HG03460 (cell line): Measurements from ENCODE around the gene IFNG.
A peak's percentile ranks its signal among the peaks of the same experiment; 100 is the strongest.

Experiments used
- ATAC-seq: cut with Tn5 transposase; IDR thresholded peaks from one replicate; pipeline ENCODE4 v1.9.1; 2021; ENCODE audit not compliant: unreplicated experiment

The IFNG gene

DNA sequence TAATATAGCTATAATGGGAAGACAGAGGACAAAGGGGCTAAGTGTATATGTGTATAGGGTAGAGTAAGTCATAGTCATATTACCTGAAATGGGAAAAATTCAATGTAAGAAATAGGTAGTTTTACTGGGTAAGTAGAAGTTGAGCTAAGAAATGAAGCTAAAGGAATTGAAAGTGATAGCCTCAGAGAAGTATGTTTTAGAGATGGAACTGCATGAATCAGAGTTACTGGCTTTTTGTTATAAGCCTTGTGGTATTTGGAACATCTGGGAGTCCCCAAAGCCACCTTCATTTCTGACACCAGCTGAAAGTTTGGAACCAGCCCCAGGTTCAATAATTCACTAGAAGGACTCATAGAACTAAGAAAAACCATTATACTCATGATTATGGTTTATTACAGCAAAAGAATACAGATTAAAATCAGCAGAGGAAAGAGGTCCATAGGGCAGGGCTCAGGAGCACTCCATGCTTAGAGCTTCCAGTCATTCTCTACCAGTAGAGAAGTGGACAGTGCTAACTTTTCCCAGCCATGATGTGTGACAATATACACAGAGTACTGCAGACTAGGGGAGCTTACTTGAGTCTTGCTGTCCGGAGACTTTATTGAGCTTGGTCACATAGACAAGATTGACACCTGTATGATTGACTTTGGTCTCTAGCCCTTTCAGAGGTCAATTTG, 9.8 kb upstream of the IFNG start:
- ATAC-seq = no peak

DNA sequence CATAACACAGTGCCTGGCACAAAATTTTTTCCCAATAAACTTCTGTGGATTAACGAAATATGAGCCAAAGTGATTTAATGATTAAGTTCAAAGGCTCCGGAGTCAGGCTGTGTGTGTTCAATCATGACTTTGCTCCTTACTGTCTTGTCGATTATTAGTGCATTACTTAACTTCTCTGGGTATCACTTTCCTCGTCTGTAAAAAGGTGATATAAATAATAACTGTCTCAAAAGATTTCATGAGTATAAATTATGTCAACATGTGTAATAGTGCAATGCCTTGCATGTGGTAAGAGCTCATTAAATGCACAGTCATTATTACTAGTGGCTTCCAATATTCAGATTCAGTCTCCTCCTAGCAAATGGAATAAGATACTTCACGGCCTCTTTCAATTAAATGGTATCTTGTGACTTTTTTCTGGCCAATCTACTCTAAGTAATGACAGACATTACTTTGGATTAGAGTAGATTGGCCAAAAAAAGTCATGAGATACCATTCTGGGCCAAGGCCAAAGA, 6.8 kb upstream of the IFNG start:
- ATAC-seq = no peak

- ATAC-seq = peak; percentile 61
Measured at GRCh38 chr12:68163560-68164081, 4.1 kb upstream of the IFNG start.

GRCh38 chr12:68162374-68162773, 2.8 kb upstream of the IFNG start:
- no peak for ATAC-seq

GRCh38 chr12:68158432-68158831, 1.1 kb downstream of the IFNG start:
- ATAC-seq = no peak

DNA sequence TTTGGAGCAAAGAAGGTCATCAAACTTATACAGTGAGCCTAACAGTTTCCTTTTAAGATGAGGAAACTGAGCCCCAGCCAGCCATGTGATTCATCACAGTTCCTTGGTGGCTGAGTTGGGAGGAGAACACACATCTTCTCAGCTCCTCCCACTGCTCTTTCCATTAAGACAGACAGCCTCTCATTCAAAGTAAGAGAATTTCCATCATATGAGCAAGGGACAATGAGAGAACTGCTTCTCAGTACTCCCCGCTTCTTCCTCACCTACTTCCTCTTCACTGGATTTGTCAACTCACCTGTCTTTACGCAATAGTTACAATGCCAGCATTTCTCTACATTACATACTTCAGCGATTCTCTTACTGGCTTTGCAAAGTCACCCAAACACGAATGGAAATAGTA, 2.2 kb downstream of the IFNG start:
- no peak for ATAC-seq

DNA sequence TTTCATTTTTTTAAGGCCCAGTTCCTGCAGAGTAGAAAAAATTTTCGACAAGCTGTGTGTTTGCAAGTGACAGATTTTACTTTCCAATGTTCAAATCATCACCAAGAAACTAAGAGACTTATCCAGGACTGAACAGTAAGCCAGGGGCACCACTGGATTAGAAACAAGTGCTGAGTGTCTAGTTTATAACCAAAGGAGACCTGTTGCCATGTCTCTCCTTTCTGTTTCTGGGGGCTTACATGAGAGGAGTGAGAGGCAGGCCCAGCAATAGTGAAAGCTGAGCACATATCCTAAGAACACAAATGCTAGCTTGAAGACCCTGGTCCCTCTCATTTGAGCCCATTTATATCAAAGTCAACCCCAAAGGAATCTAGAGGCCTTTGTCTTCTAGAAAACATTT, 2.9 kb downstream of the IFNG start:
- ATAC-seq = no peak

- no peak for ATAC-seq
Measured at GRCh38 chr12:68154779-68155178, 4.8 kb downstream of the IFNG start.

DNA sequence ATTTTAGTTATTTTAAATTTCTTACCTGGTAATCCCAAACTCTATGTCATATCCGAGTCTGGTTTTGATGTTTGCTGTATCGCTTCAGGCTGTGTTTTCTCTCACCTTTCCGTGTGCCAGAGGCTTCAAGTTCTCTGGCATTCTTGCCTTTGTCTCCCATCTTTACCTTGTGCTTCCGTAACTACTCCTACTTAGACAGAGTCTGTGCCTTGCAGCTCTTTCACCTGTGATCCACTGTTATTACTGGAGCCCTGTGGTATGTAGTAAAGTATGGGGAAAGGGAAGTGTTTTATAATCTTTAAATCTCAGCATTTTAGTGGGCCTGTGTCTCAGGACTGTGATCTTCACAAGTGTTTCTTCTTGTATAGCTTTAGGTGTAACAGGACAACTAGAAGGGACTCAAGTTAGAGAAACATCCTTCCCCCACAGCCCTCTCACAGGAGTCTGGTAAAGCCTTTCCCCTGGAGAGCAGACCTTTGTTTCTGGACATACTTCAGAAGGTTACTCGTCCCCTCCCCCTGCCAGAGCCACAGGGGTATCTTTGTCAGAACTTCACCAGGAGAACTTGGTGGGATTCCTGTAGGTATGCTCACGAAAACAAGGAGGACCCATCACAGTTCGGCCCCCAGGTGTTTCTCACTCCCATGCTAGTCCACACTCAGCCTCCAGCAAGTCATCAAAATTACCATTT, 11.1 kb downstream of the IFNG start:
- ATAC-seq = no peak

DNA sequence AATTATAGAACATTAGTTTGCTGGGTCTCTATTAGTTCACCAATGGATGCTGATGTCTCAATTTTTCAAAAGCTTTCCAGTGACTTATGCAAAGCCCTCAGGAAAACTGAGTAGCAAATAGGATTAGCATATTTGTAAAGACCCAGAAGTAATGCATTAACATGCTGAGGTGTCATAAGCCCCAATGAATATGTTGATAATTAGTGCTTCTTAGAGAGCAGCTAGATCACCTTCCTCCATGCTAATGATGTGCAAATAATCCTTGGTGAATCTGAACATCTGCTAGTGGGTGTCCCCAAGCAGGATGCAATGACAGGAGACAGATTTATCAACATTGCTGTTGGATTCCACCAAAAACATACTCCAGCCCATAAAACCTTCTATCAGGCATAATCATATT, 19.0 kb downstream of the IFNG start:
- ATAC-seq = no peak

DNA sequence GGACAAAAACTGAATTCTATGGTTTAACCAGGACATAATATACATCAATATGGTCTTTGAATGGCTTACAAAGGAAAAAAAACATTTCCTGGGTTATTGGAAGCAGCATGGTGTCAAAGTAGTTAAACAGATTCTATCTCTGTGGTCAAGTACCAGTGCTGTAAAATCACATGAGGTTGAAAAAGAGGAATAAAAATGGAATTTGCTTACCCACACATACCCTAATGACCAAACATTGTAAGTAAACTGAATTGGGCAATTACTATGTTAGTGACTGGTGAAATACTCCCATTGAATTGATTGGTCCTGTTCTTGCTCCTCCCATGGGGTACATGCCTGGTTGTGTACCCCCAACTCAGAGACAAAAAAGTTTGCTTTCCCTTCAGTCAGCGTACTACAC, 19.6 kb downstream of the IFNG start:
- ATAC-seq = no peak

DNA sequence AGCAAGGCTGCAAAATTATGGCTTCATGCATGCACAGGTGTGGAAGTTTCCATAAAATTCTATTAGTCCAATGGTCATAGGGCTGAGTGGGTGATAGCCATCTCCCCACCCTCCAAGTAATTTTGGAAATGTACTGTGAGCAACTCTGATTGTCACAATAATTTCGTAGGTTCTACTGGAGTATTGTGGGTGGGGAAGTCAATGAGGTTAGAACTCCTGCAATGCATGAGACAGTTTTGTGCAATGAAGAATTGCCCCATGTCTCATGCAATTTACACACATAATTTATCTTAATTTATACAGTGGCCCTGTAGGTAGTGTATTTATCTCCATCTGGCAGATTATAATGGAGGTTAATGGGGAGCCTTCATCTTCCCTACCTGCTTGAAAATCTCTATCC, 20.5 kb downstream of the IFNG start:
- ATAC-seq = no peak

GRCh38 chr12:68138480-68138879, 21.1 kb downstream of the IFNG start:
- ATAC-seq = no peak

- ATAC-seq = no peak
Measured at GRCh38 chr12:68137335-68137830, 22.2 kb downstream of the IFNG start.

DNA sequence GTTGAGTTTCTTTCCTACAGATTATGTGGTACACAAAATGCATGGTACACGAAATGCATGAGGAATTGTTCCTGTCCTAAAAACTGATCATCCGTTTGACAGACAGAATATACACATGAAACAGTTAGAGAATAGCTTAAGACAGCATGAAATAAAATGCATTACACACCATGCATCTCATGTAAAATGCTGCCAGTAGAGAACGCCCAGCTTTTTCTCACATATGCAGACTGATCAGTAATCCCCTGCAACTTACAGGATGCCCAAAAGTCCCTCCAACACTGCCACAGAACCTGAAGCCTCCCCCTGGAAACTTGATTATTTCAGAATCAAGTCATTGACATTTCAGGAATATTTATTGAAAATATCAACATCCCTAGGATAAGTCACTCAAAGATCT, 24.0 kb downstream of the IFNG start:
- no peak for ATAC-seq

GRCh38 chr12:68131867-68132414, 27.6 kb downstream of the IFNG start:
- no peak for ATAC-seq

DNA sequence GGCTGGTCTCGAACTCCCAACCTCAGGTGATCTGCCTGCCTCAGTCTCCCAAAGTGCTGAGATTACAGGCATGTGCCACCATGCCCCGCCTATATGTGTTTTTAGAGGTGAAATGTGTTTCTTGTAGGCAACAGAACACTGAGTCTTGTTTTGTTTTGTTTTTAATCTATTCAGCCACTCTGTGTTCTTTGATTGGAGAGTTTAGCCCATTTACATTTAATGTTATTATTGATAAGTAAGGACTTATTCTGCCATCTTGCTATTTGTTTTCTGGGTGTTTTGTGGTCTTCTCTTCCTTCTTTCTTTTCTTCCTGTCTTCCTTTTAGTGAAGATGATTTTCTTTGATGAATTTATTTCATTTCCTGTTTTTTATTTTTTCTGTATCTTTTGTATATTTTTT, 29.6 kb downstream of the IFNG start:
- no peak for ATAC-seq

GRCh38 chr12:68122236-68122920, 37.2 kb downstream of the IFNG start:
- no peak for ATAC-seq

- no peak for ATAC-seq
Measured at GRCh38 chr12:68121143-68121542, 38.4 kb downstream of the IFNG start.

DNA sequence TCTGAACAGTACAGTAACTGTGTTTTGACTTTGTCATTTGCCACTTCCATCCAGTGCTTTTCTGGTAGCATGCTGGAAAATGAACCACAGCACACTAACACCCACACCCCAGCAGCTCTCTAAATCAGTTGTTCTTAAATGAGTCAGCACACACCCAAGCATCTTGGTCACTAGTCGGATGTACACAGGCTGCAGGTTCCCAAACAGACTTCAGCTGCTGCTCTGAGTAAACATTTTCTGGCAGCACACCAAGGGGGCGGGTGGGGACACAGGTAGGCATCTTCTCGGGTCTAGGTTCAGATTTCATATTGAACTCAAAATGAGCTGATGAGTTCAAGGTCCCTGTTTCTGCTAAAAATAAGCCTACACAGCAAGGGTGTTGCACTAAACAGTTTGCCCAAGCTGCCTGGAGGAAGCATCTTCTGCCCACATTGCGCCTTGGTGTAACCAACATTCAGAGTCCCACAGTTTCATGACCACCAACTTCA, 39.8 kb downstream of the IFNG start:
- ATAC-seq = peak; percentile 95

DNA sequence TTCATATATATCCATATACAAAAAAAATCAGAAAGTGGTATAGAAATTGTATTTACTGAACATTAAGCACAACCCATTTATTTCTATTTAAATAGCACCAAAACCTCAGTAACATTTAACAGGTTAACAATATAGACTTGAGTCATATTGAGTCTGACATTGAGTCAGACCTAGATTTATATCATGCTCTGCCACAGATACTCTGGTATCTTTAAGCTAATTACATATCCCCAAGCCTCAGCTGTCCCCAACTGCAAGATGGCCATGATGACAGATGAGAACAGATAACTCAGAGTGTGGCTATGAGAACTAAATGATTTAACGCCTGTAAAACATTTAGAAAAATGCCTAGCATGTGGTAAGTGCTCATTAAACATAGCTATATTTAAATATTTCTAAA, 40.3 kb downstream of the IFNG start:
- ATAC-seq = peak; percentile 55
